IMR-90 (cell line): ENCODE data around the gene PLA2G4A. TPM values are rescaled to one million over a fixed set of nuclear protein-coding genes. Genes with fewer than 3 reads are reported as not detected.

Experiments
- ATAC-seq: fragments of 200-7000 bp; cut with Tn5 transposase; 2 replicates; pipeline ENCODE4 v1.9.1; 2020; ENCODE audit warnings: low read depth, mild to moderate bottlenecking, moderate library complexity
- BruUV-seq: library from RNA; stranded (reverse); fragments of 400-500 nt; replicated peaks from 2 replicates; lab custom pipeline; 2021; lab: Mats Ljungman, UMichigan
- CTCF ChIA-PET: fragments of 300-600 bp; formaldehyde crosslinking; extraction: SDS; loops from one replicate; lab custom pipeline; 2021; ENCODE audit warnings: antibody characterized with exemption; lab: Yijun Ruan, JAX
- POLR2A ChIA-PET: fragments of 300-600 bp; sonication (Branson Sonifier 250); formaldehyde crosslinking; loops from one replicate; lab custom pipeline; 2022; ENCODE audit warnings: antibody characterized with exemption; ENCODE audit not compliant: unreplicated experiment; lab: Charles Lee
- DNase-seq: peaks from one replicate; pipeline ENCODE4 v3.0.0; 2013
- H2AFZ ChIP-seq: replicated peaks from 2 replicates; pipeline ENCODE3; 2013; ENCODE audit warnings: low read length, mild to moderate bottlenecking; ENCODE audit not compliant: poor library complexity
- H2AK5ac ChIP-seq: 2 replicates; pipeline ENCODE4 v1.6.1; 2013; ENCODE audit warnings: low read depth, low read length, inconsistent platforms
- H2AK9ac ChIP-seq: replicated peaks from 2 replicates; pipeline ENCODE3; 2013; ENCODE audit warnings: mild to moderate bottlenecking, low read depth, low read length, moderate library complexity; ENCODE audit not compliant: poor library complexity
- H2BK120ac ChIP-seq: 2 replicates; pipeline ENCODE4 v1.6.1; 2013; ENCODE audit warnings: low read depth, low read length, inconsistent platforms
- H2BK15ac ChIP-seq: 3 replicates; pipeline ENCODE4 v1.6.1; 2013; ENCODE audit warnings: low read depth, low read length, inconsistent platforms
- H2BK20ac ChIP-seq: 2 replicates; pipeline ENCODE4 v1.6.1; 2013; ENCODE audit warnings: low read depth, mild to moderate bottlenecking, inconsistent platforms, low read length, moderate library complexity
- H2BK5ac ChIP-seq: 2 replicates; pipeline ENCODE4 v1.6.1; 2013; ENCODE audit warnings: mild to moderate bottlenecking, low read depth, low read length, inconsistent platforms; ENCODE audit not compliant: poor library complexity, severe bottlenecking
- H3K14ac ChIP-seq: replicated peaks from 2 replicates; pipeline ENCODE4 v1.6.1; 2013; ENCODE audit warnings: low read depth, low read length, inconsistent platforms
- H3K18ac ChIP-seq: 2 replicates; pipeline ENCODE4 v1.6.1; 2013; ENCODE audit warnings: low read depth, low read length, control low read depth
- H3K23ac ChIP-seq: 2 replicates; pipeline ENCODE4 v1.6.1; 2013; ENCODE audit warnings: low read depth, low read length, inconsistent platforms
- H3K27ac ChIP-seq: 2 replicates; pipeline ENCODE4 v1.5.1; 2013; ENCODE audit warnings: mild to moderate bottlenecking, control low read depth, low read length; ENCODE audit not compliant: insufficient read depth
- H3K27me3 ChIP-seq: 2 replicates; pipeline ENCODE4 v1.6.1; 2013; ENCODE audit warnings: low read length; ENCODE audit not compliant: control insufficient read depth, insufficient read depth
- H3K36me3 ChIP-seq: 2 replicates; pipeline ENCODE4 v1.6.1; 2013; ENCODE audit warnings: low read length, mixed read lengths; ENCODE audit not compliant: control insufficient read depth, insufficient read depth
- H3K4ac ChIP-seq: 2 replicates; pipeline ENCODE4 v1.6.1; 2013; ENCODE audit warnings: low read depth, low read length, inconsistent platforms
- H3K4me1 ChIP-seq: 2 replicates; pipeline ENCODE4 v1.6.1; 2013; ENCODE audit warnings: low read length, mixed read lengths; ENCODE audit not compliant: control insufficient read depth, insufficient read depth
- H3K4me2 ChIP-seq: 2 replicates; pipeline ENCODE4 v1.6.1; 2013; ENCODE audit warnings: low read depth, mild to moderate bottlenecking, control low read depth, low read length, moderate library complexity
- H3K4me3 ChIP-seq: 2 replicates; pipeline ENCODE4 v1.5.1; 2013; ENCODE audit warnings: low read depth, mild to moderate bottlenecking, control low read depth, low read length, moderate library complexity; ENCODE audit not compliant: insufficient read depth
- H3K56ac ChIP-seq: 2 replicates; pipeline ENCODE4 v1.6.1; 2013; ENCODE audit warnings: low read length, inconsistent platforms; ENCODE audit not compliant: insufficient read depth; ENCODE audit errors: extremely low read depth
- H3K79me1 ChIP-seq, 2 experiments: 2 replicates each; pipeline ENCODE4 v1.6.1; 2013; ENCODE audit warnings: low read length in 2 of 2, inconsistent platforms in 1 of 2, low read depth in 1 of 2
- H3K9ac ChIP-seq: 2 replicates; pipeline ENCODE4 v1.6.1; 2013; ENCODE audit warnings: low read depth, low read length, control low read depth
- H3K9me1 ChIP-seq: 2 replicates; pipeline ENCODE4 v1.6.1; 2013; ENCODE audit warnings: low read length, inconsistent platforms; ENCODE audit not compliant: insufficient read depth
- H3K9me3 ChIP-seq: 2 replicates; pipeline ENCODE4 v1.6.1; 2013; ENCODE audit warnings: low read length; ENCODE audit not compliant: control insufficient read depth, insufficient read depth
- H4K20me1 ChIP-seq: 2 replicates; pipeline ENCODE4 v1.6.1; 2013; ENCODE audit warnings: low read length, inconsistent platforms; ENCODE audit not compliant: insufficient read depth
- H4K5ac ChIP-seq: 2 replicates; pipeline ENCODE4 v1.6.1; 2013; ENCODE audit warnings: mild to moderate bottlenecking, low read depth, low read length, control low read depth
- H4K8ac ChIP-seq, 2 experiments: 2 replicates each; pipeline ENCODE4 v1.6.1; 2013; ENCODE audit warnings: low read depth in 2 of 2, low read length in 2 of 2, control low read depth in 1 of 2, inconsistent platforms in 1 of 2
- H4K91ac ChIP-seq: 2 replicates; pipeline ENCODE4 v1.6.1; 2013; ENCODE audit warnings: low read depth, low read length, inconsistent platforms; ENCODE audit not compliant: insufficient read depth
- BHLHE40 ChIP-seq: fragments of 150-350 bp; IDR thresholded peaks from 2 replicates; pipeline ENCODE4 v1.6.1; 2016; ENCODE audit warnings: mild to moderate bottlenecking, low read depth, low read length
- CEBPB ChIP-seq: IDR thresholded peaks from 2 replicates; pipeline ENCODE4 v1.6.1; 2012; ENCODE audit warnings: low read depth, low read length, improper control_type of control experiment
- CHD1 ChIP-seq: IDR thresholded peaks from 2 replicates; pipeline ENCODE4 v1.6.1; 2012; ENCODE audit warnings: low read depth, low read length, improper control_type of control experiment
- CTCF ChIP-seq: conservative IDR thresholded peaks from 2 replicates; pipeline ENCODE4 v1.5.1; 2012; ENCODE audit warnings: mild to moderate bottlenecking, low read depth, low read length, improper control_type of control experiment
- ELK1 ChIP-seq: fragments of 150-350 bp; IDR thresholded peaks from 2 replicates; pipeline ENCODE4 v1.6.1; 2016; ENCODE audit warnings: low read depth, mild to moderate bottlenecking, low read length, moderate library complexity, borderline replicate concordance
- FOS ChIP-seq: fragments of 150-350 bp; IDR thresholded peaks from 2 replicates; pipeline ENCODE4 v1.6.1; 2016; ENCODE audit warnings: low read depth, low read length
- MAFK ChIP-seq: IDR thresholded peaks from 2 replicates; pipeline ENCODE4 v1.6.1; 2012; ENCODE audit warnings: low read depth, low read length, improper control_type of control experiment
- MAZ ChIP-seq: IDR thresholded peaks from 2 replicates; pipeline ENCODE4 v1.6.1; 2012; ENCODE audit warnings: low read depth, mild to moderate bottlenecking, low read length, improper control_type of control experiment, moderate library complexity, borderline replicate concordance
- MXI1 ChIP-seq: IDR thresholded peaks from 2 replicates; pipeline ENCODE4 v1.6.1; 2012; ENCODE audit warnings: low read depth, mild to moderate bottlenecking, low read length, moderate library complexity, borderline replicate concordance
- NFE2L2 ChIP-seq: fragments of 150-350 bp; IDR thresholded peaks from 2 replicates; pipeline ENCODE4 v1.6.1; 2016; ENCODE audit warnings: low read depth, mild to moderate bottlenecking, low read length
- POLR2A ChIP-seq: IDR thresholded peaks from 2 replicates; pipeline ENCODE4 v1.6.1; 2012; ENCODE audit warnings: mild to moderate bottlenecking, low read depth, low read length
- RAD21 ChIP-seq: IDR thresholded peaks from 2 replicates; pipeline ENCODE4 v1.6.1; 2012; ENCODE audit warnings: low read length, improper control_type of control experiment
- RCOR1 ChIP-seq: IDR thresholded peaks from 2 replicates; pipeline ENCODE4 v1.6.1; 2012; ENCODE audit warnings: mild to moderate bottlenecking, low read length, improper control_type of control experiment; ENCODE audit not compliant: insufficient replicate concordance
- RFX5 ChIP-seq: IDR thresholded peaks from 2 replicates; pipeline ENCODE4 v1.8.0; 2012; ENCODE audit warnings: low read depth, mild to moderate bottlenecking, low read length, moderate library complexity
- SMC3 ChIP-seq: fragments of 150-350 bp; IDR thresholded peaks from 2 replicates; pipeline ENCODE4 v1.6.1; 2016; ENCODE audit warnings: low read depth, mild to moderate bottlenecking, antibody characterized with exemption, low read length, moderate library complexity
- USF2 ChIP-seq: fragments of 150-350 bp; IDR thresholded peaks from 2 replicates; pipeline ENCODE4 v1.6.1; 2017; ENCODE audit warnings: mild to moderate bottlenecking, antibody characterized with exemption, low read length, low read depth
- WGBS, 2 experiments: methylation state at CpG; one replicate each; pipeline versions ENCODE4 v1.1.5 to v1.1.7; 2013; ENCODE audit warnings: missing lambda C conversion rate in 2 of 2; ENCODE audit not compliant: insufficient read length in 1 of 2; ENCODE audit errors: extremely low coverage in 2 of 2; 5-methylcytosine and 5-hydroxymethylcytosine counted together
- dilution Hi-C: fragments of 300-500 bp; cut with HindIII; formaldehyde crosslinking; loops from one replicate; pipeline ENCODE4 v1.14.3; 2018; ENCODE audit warnings: low sequenced_read_pairs; ENCODE audit not compliant: unreplicated experiment
- in situ Hi-C: fragments of 300-500 bp; cut with MboI; formaldehyde crosslinking; loops from 3 replicates; pipeline ENCODE4 v1.14.3; 2019; ENCODE audit warnings: low sequenced_read_pairs, inconsistent platforms, mixed read lengths
- intact Hi-C: fragments of 100-400 bp; cut with micrococcal nuclease; formaldehyde crosslinking; loops from 2 replicates; pipeline ENCODE4 v1.10.0; 2022
- polyA plus RNA-seq, 3 experiments: library from polyadenylated mRNA; depleted of rRNA; stranded (reverse); fragments of >200 nt; gene quantifications; 2 replicates each; pipeline ENCODE4 v1.2.3, GENCODE V29; 2012; ENCODE audit warnings: low replicate concordance in 1 of 3
- total RNA-seq: library from RNA; depleted of rRNA; stranded (reverse); fragments of >200 nt; gene quantifications from 2 replicates; pipeline ENCODE4 v1.2.3, GENCODE V29; 2012

The PLA2G4A gene
- total and polyA plus RNA-seq, 2 of the 4 experiments (the other 2 are of a cell fraction) = 1.6 to 3.8 TPM

GRCh38 chr1:186949173-186949572 lies 120.4 kb downstream of the PLA2G4A start:
- Histone ChIP-seq H3K4me3 (no peak overlapping the region), H3K9ac (no peak overlapping the region), H3K36me3 (no peaks in the 10 kb centered on the region), H2BK20ac (no peak overlapping the region), H2BK15ac (no peak overlapping the region), H3K4me1 (no peaks in the 10 kb centered on the region), H2AK5ac (no peak overlapping the region), H2BK120ac (no peak overlapping the region), H3K4ac (no peak overlapping the region), H3K56ac (no peak overlapping the region), H3K4me2 (no peak overlapping the region), H4K20me1 (no peaks in the 10 kb centered on the region), H3K79me1 (no peaks in the 10 kb centered on the region), H3K23ac (no peak overlapping the region), H2AK9ac (no peak overlapping the region), H4K91ac (no peak overlapping the region), H4K5ac (no peak overlapping the region), H2BK5ac (no peak overlapping the region), H3K14ac (no peak overlapping the region), H4K8ac (no peak overlapping the region), H2AFZ (no peak overlapping the region), H3K27me3 (no peaks in the 10 kb centered on the region), H3K9me1 (no peaks in the 10 kb centered on the region), H3K9me3 (no peaks in the 10 kb centered on the region), H3K18ac (no peak overlapping the region), H3K27ac (no peak overlapping the region)
- intact Hi-C loops = no loop called here
- in situ Hi-C loops = no loop called here
- dilution Hi-C loops = no loop called here
- no peak for TF ChIP-seq BHLHE40
- TF ChIP-seq RFX5 = no peak
- no peak for TF ChIP-seq CTCF
- TF ChIP-seq FOS = no peak
- TF ChIP-seq CHD1 = no peak
- TF ChIP-seq MXI1 = no peak
- no peak for TF ChIP-seq RCOR1
- no peak for TF ChIP-seq NFE2L2
- TF ChIP-seq ELK1 = no peak
- TF ChIP-seq MAFK = no peak
- TF ChIP-seq MAZ = no peak
- no peak for TF ChIP-seq SMC3
- TF ChIP-seq RAD21 = no peak
- no peak for TF ChIP-seq POLR2A
- TF ChIP-seq CEBPB = no peak
- no peak for TF ChIP-seq USF2
- DNase-seq (no peak), ATAC-seq (no peak)
- ChIA-PET POLR2A (no interaction called here), CTCF (no interaction called here)
- no TSS peak for BruUV-seq
- WGBS, 2 experiments = no CpG with 5 or more reads among the region's 1 CpG
